EL (cell line): ENCODE data around the gene CCDC159.
A peak's percentile ranks its signal among the peaks of the same experiment; 100 is the strongest.
"Not testable (repeated sequence)": the region's sequence is repeated elsewhere in the genome, so short reads cannot be mapped to it uniquely, and the experiment has no call there.

Experiments used
- DNase-seq: peaks from one replicate; pipeline ENCODE4 v3.0.0-alpha.2; 2016

CCDC159 gene

DNA sequence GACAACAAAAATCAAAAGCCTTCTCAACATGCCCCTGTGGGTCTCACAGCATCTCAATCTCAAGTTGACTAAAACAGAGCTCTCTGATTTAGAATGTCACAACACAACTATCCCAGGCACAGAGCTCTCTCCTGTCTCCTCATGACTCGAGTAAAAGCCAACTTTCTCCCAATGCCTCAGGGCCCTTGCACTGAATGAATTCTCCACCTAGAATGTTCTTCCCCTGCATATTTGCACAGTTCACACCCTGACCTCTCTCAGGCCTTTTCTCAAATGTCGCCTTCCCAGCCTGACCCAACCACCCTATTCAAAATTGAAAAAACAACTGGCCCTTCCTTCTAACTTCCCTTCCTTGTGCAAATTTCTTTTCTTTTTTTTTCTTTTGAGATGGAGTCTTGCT lies 24.4 kb downstream of the CCDC159 start:
- no peak for DNase-seq

GRCh38 chr19:11373166-11373884 lies 27.0 kb downstream of the CCDC159 start:
- DNase-seq = no peak

- DNase-seq = no peak
Observed at GRCh38 chr19:11373885-11374432, 27.6 kb downstream of the CCDC159 start.

DNA sequence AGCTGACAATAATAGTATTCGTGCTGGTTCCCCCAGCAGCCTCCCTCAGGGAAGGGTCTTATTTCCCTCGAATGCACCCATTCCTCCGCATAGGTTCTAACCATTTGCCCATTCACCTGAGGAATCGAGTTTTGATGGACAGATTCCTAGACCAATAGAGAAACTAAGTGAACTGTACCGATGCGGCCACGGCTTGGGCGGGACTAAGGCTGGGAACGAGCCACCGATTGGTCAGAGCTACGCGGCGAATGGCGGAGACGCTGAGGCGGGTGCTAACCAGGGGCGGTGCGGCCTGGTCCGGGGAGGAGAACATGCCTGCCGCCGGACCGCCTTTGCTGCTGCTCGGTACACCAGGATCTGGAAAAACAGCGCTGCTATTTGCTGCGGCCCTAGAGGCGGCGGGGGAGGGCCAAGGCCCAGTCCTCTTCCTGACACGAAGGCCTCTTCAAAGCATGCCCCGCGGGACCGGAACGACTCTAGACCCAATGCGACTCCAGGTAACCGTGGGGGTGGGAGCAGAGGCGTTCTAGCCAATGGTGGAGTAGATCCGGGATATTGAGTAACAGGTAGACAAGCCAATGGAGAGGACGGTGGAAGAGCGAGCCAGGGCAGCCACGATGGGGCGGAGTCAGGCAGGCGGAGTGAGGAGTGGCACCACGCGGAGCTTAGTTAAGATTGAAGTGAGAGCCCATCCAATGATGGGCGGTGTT lies 28.3 kb downstream of the CCDC159 start, which contains the start of gene SWSAP1:
Gene SWSAP1 (plus strand): TSS at position 234 of the 710 bp plus-strand sequence. CDS start 15 bp downstream, at position 249.
- peak; percentile 100 for DNase-seq

- DNase-seq = no peak
Observed at GRCh38 chr19:11375143-11375948, 29.0 kb downstream of the CCDC159 start.

GRCh38 chr19:11377237-11377636 lies 30.9 kb downstream of the CCDC159 start:
- peak; percentile 89 for DNase-seq

DNA sequence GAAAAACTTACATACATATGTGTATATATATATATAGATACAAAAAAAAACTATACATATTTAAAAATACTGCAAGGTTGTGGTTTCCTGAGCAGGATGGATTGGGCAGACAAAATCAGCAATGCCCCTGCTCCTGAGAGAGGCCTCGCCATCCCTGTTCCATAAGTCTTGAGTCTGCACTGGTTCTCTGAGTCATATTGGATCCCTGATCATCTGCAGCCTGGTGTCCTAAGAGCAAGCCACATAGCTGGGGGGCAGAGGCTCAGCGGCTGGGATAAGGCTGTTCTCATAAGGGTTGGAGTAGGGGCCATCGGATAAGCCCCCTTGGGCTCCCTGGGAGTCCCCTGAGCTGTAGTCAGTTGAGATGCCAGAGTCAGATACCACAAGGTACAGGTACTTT lies 31.4 kb downstream of the CCDC159 start:
- DNase-seq = peak; percentile 57

DNA sequence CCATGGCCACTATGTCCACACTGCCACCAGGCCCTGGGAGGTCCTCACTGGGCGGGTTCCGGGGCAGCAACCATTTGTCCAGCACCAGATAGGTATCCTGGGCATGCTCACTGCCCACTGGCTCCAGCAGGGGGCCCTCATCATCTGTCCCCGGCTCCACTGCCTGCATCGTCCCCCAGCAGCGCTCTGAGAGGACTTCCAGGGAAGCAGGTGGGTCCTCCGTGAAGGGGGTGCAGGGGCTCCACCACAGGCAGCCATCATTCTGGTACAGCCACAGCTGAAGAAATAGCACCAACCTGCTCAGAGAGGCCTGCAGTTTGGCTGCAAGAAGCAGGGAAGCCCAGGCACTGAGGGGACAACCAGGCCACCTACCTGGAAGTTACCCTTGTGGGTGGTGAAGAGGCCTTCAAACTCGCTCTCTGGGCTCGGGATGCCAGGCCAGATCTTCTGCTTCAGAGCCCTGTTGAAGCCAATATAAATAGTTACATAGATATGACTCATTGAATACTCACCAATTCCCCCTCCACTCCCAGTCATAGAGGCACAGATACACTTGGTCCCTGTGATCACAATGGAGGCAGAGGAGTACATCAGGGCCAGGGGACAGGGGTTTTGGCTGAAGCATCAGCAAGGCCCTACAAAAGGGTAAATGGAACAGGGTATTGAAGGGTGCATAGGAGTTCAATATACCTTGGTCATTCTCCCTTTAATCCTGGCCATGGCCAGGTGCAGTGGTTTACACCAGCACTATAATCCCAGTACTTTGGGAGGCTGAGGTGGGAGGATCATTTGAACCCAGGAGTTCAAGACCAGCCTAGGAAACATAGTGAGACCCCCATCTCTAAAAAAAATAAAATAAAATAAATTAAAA lies 32.2 kb downstream of the CCDC159 start:
- peak; percentile 81 for DNase-seq

DNA sequence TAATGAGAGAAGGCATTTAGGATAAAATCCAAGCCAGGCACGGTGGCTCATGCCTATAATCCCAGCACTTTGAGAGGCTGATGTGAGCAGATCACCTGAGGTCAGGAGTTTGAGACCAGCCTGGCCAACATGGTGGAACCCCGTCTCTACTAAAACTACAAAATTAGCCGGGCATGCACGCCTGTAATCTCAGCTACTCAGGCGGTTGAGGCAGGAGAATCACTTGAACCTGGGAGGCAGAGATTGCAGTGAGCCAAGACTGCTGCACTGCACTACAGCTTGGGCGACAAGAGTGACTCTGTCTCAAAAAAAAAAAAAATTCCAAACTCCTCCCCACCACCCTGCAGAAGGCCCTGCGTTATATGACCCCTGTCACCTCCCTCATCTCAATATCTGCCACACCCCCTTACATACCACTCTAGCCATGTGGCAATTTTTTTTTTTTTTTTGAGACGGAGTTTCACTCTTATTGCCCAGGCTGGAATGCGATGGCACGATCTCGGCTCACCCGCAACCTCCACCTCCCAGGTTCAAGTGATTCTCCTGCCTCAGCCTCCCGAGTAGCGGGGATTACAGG lies 33.0 kb downstream of the CCDC159 start:
- DNase-seq = not testable (repeated sequence)

GRCh38 chr19:11379857-11380350 lies 33.6 kb downstream of the CCDC159 start:
- no peak for DNase-seq

GRCh38 chr19:11380653-11381537 lies 34.6 kb downstream of the CCDC159 start:
- DNase-seq = peak; percentile 98

- DNase-seq = peak; percentile 50
Observed at GRCh38 chr19:11382898-11383705, 36.8 kb downstream of the CCDC159 start.

GRCh38 chr19:11383706-11384048 lies 37.4 kb downstream of the CCDC159 start:
- DNase-seq = no peak

GRCh38 chr19:11384778-11385129 lies 38.4 kb downstream of the CCDC159 start:
- DNase-seq = no peak

DNA sequence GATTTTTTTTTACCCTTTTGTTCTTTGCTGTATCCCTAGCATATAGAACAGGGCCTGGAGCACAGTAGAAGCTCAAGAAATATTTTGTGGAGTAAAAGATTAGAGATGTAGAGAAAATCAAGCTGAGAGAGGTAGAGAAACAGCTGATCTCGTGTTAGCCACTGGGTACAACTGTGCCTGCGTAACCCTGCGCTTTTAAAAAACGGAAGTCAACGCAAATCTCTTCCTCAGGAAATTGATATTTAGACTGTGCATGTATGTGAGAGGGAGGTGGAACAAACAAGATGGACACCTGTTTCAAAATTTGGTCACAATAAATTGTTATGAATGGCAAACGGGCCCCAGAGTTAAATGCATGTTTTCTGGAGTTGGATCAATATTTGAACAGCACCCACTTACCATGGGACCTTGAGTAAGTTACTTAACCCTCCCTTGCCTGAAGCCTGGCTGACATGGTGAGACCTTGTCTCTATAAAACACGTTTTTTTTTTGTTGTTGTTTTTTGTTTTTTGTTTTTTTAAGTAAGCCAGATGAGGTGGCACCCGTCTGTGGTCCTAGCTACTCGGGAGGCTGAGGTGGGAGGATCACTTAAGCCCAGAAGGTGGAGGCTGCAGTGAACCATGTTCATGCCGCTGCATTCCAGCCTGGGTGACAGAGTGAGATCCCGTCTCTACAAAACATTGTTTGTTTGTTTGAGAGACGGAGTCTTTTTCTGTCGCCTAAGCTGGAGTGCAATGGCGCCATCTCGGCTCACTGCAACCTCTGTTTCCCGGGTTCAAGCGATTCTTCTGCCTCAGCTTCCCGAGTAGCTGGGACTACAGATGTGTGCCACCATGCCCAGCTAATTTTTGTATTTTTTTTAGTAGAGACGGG lies 41.1 kb downstream of the CCDC159 start:
- DNase-seq = no peak

- DNase-seq = no peak
Observed at GRCh38 chr19:11390359-11390758, 44.0 kb downstream of the CCDC159 start.

- DNase-seq = no peak
Observed at GRCh38 chr19:11390933-11391680, 44.8 kb downstream of the CCDC159 start.

DNA sequence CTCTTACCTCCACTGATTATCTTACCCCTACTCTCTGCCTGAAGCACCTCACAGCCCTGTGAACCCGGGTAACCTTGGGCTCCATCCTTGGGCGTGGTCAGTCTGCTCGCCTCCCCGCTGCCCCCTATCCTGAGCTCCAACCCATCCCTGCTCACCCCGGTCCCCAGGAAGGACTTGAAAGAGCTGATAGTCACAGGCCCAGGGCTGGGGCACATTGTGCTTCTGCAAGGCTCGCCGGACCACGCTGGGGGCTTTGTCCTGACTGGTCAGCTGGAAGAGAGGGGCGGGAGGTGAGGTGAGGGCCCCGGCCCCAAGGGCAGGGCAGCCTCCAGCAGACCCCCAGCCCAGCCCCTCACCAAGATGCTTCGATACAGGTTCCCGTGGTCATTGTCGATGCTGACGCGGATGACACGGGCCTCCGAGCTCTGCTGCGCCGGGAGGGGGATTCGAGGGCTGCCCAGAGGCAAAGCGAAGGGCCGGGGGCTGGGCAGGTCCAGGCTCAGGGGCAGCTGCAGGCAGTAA lies 50.8 kb downstream of the CCDC159 start:
- DNase-seq = no peak
